Kidney (tissue), 14 donors: ENCODE results near the gene TRRAP. TPM values are rescaled to one million over a fixed set of nuclear protein-coding genes. Genes with fewer than 3 reads are reported as not detected.

Experiments
- DNase-seq, 5 donors: peaks; one replicate each; pipeline ENCODE4 v3.0.0-alpha.2; 2013 to 2020
- FAIRE-seq: peaks from 2 replicates; lab custom pipeline; 2012; peaks lifted over from hg19 to GRCh38; lab: Jason Lieb, UNC
- H3K27ac ChIP-seq, 2 donors: one replicate each; pipeline ENCODE4 v1.7.0; 2013; ENCODE audit warnings: low read depth in 2 of 2, low read length in 2 of 2, inconsistent platforms in 1 of 2
- H3K27me3 ChIP-seq: one replicate; pipeline ENCODE4 v1.7.1; 2013; ENCODE audit warnings: low read length, inconsistent platforms; ENCODE audit not compliant: control insufficient read depth, insufficient read depth
- H3K36me3 ChIP-seq, 3 donors: one replicate each; pipeline versions ENCODE4 v1.7.0 to v1.7.1; 2013; ENCODE audit warnings: low read length in 3 of 3, control low read depth in 1 of 3, inconsistent platforms in 1 of 3; ENCODE audit not compliant: insufficient read depth in 3 of 3, control insufficient read depth in 2 of 3
- H3K4me1 ChIP-seq, 3 donors: one replicate each; pipeline versions ENCODE4 v1.7.0 to v1.7.1; 2013; ENCODE audit warnings: low read length in 3 of 3, inconsistent platforms in 1 of 3, low read depth in 1 of 3; ENCODE audit not compliant: control insufficient read depth in 2 of 3, insufficient read depth in 2 of 3
- H3K4me3 ChIP-seq, 3 donors: one replicate each; pipeline versions ENCODE4 v1.7.0 to v1.8.1; 2013; ENCODE audit warnings: low read length in 3 of 3, control low read depth in 1 of 3, inconsistent platforms in 1 of 3
- H3K9ac ChIP-seq, 3 donors: one replicate each; pipeline versions ENCODE4 v1.7.0 to v1.7.1; 2013; ENCODE audit warnings: low read length in 3 of 3, control low read depth in 1 of 3, inconsistent platforms in 1 of 3
- H3K9me3 ChIP-seq, 3 donors: one replicate each; pipeline versions ENCODE4 v1.7.0 to v1.7.1; 2013; ENCODE audit warnings: low read length in 3 of 3, control low read depth in 1 of 3, inconsistent platforms in 1 of 3; ENCODE audit not compliant: control insufficient read depth in 2 of 3, insufficient read depth in 1 of 3
- CTCF ChIP-seq: IDR thresholded peaks from 3 replicates; pipeline ENCODE4 v1.5.1; 2012; ENCODE audit warnings: mild to moderate bottlenecking, moderate library complexity, borderline replicate concordance; ENCODE audit not compliant: insufficient read depth; ENCODE audit errors: extremely low read depth
- intact Hi-C: fragments of 100-400 bp; cut with DNase I; formaldehyde crosslinking; loops from one replicate; pipeline ENCODE4 v1.11.1; 2022
- polyA plus RNA-seq: library from polyadenylated mRNA; stranded (reverse); fragments of 350-450 nt; fragmentation: Illumina TruSeq; extraction: RNeasy Lipid Tissue Mini Kit (QIAGEN cat#74804); gene quantifications from one replicate; pipeline ENCODE4 v1.2.3, GENCODE V29; 2014; ENCODE audit warnings: low read depth, low replicate concordance; ENCODE audit not compliant: insufficient read depth
- total RNA-seq: library from RNA; stranded (reverse); fragmentation: NEBNext Ultra II Directional; extraction: Animal tissue kit (Norgen Biotek cat#: 25700); gene quantifications from one replicate; pipeline ENCODE4 v1.2.1, GENCODE V29; 2021
- donor health status: control.
- donor health status: control.
- donor health status: control.
- donor health status: control.
- donor health status: control.
- donor health status: DM: yes; HTN: yes; CAD: no.
- donor health status: Normal renal cell carcinoma (clear cell type).

Gene TRRAP
- total and polyA plus RNA-seq, 2 donors from 2014 or later = 7.0 to 47.7 TPM

GRCh38 chr7:99011706-99012404 is 133.5 kb downstream of the TRRAP start:
- Histone ChIP-seq H3K4me1 (no peaks in the 10 kb centered on the region), H3K9ac (no peak overlapping the region), H3K27ac (no peak overlapping the region), H3K27me3 (no peaks in the 10 kb centered on the region), H3K36me3 (peaks cover 7 to 57% (median 45%) of the 10 kb centered on the region in 3 donors), H3K9me3 (no peaks in the 10 kb centered on the region), H3K4me3 (no peak overlapping the region)
- no peak for TF ChIP-seq CTCF
- DNase-seq (peak in 1 of 5 donors; percentile 61), FAIRE-seq (no peak)
- intact Hi-C loops = no loop called here

- intact Hi-C loops = no loop called here
- Histone ChIP-seq H3K36me3 (peaks cover 4 to 55% (median 43%) of the 10 kb centered on the region in 3 donors), H3K27me3 (no peaks in the 10 kb centered on the region), H3K4me3 (no peak overlapping the region), H3K4me1 (no peaks in the 10 kb centered on the region), H3K9me3 (no peaks in the 10 kb centered on the region), H3K9ac (no peak overlapping the region), H3K27ac (no peak overlapping the region)
- no peak for DNase-seq
- FAIRE-seq = no peak
- TF ChIP-seq CTCF = no peak
These were observed 134.4 kb downstream of the TRRAP start for GRCh38 chr7:99012722-99013121.

- Histone ChIP-seq H3K4me1 (no peaks in the 10 kb centered on the region), H3K9ac (no peak overlapping the region), H3K4me3 (no peak overlapping the region), H3K27ac (no peak overlapping the region), H3K36me3 (peaks cover 4 to 50% (median 41%) of the 10 kb centered on the region in 3 donors), H3K27me3 (no peaks in the 10 kb centered on the region), H3K9me3 (no peaks in the 10 kb centered on the region)
- FAIRE-seq (no peak), DNase-seq (peak in 1 of 5 donors; percentile 55)
- TF ChIP-seq CTCF = no peak
- intact Hi-C loops = no loop called here
These were observed 135.2 kb downstream of the TRRAP start for GRCh38 chr7:99013266-99014112.
